Retinal pigment epithelial cell (primary cell): Measurements from ENCODE around the gene COIL.

Source experiments
- DNase-seq: peaks from one replicate; pipeline ENCODE4 v3.0.0-alpha.2; 2010; ENCODE audit warnings: low read depth
- H3K4me3 ChIP-seq: 2 replicates; pipeline ENCODE4 v1.5.1; 2011; ENCODE audit warnings: mild to moderate bottlenecking, low read length, control low read depth, moderate library complexity
- TF ChIP-seq, protein P1 (sequence below): conservative IDR thresholded peaks from 2 replicates; pipeline ENCODE4 v1.5.1; 2011; ENCODE audit warnings: low read depth, low read length, control low read depth, inconsistent platforms

Gene COIL

GRCh38 chr17:56977673-56978395, 17.0 kb upstream of the COIL start, which contains the start of gene SCPEP1:
TSS of gene SCPEP1 (plus strand) at chr17:56978131. CDS start at chr17:56978160, 29 bp downstream.
- DNase-seq, result no peak
- peak within 1 kb of the TSS; percentile 69 for H3K4me3 ChIP-seq
- TF ChIP-seq, protein P1, sequence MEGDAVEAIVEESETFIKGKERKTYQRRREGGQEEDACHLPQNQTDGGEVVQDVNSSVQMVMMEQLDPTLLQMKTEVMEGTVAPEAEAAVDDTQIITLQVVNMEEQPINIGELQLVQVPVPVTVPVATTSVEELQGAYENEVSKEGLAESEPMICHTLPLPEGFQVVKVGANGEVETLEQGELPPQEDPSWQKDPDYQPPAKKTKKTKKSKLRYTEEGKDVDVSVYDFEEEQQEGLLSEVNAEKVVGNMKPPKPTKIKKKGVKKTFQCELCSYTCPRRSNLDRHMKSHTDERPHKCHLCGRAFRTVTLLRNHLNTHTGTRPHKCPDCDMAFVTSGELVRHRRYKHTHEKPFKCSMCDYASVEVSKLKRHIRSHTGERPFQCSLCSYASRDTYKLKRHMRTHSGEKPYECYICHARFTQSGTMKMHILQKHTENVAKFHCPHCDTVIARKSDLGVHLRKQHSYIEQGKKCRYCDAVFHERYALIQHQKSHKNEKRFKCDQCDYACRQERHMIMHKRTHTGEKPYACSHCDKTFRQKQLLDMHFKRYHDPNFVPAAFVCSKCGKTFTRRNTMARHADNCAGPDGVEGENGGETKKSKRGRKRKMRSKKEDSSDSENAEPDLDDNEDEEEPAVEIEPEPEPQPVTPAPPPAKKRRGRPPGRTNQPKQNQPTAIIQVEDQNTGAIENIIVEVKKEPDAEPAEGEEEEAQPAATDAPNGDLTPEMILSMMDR, result no peak

DNA sequence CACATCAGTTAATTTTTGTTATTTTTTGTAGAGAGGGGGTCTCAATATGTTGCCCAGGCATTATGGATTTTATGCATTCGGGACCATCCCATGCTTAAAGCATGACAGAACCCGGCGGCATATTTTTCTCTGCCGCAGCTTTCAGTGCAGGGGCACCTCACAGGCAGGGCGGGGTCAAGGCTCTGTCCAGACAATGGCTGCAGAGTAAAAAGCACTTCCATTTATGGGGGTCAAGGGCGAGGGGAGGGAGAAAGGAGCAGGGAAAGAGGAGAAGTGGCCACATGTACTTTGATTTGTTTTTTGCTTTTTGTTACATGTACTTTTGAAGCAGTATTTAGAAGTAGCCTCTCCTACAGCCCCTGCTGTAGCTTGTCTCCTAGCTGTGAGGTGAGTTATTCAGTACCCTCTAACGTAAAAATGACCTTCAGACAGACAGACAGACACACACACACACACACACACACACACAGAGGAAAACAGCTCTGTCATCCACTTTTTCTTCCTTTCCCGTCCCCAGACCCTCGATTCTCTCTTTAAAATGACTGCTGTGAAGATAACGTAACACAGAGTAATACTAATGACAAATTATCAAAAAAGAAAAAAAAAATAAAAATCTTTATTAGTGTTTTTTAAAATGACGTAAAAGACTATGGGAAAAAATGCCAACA, 16.2 kb upstream of the COIL start:
- H3K4me3 ChIP-seq, result no peak overlapping the region
- TF ChIP-seq, protein P1, result no peak
- no peak for DNase-seq

- H3K4me3 ChIP-seq, result no peak overlapping the region
These were observed 14.8 kb upstream of the COIL start for GRCh38 chr17:56975656-56976055.

DNA sequence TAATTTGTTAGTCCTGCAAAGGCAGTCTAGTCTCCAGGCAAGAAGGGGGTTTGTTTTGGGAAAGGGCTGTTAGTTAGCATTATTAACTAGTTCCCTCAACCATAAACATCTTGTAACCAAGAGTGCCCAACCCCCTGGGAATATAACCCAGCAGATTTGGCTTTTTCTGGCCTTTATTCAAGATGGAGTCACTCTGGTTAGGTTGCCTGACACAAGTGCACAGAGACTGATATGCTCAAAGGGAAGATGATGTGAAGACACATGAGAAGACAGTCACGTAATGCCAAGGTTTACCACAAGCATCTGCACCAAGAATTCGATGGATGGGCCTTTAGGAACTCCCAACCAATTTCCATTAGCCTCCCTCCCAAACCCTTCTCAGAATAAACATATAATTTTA, 13.2 kb upstream of the COIL start:
- TF ChIP-seq, protein P1, result no peak
- H3K4me3 ChIP-seq, result no peak overlapping the region
- no peak for DNase-seq

More at GRCh38 chr17:56975656-56976055, 14.8 kb upstream of the COIL start:
- TF ChIP-seq, protein P1, result no peak
- DNase-seq, result no peak

- DNase-seq, result no peak
These were observed 12.7 kb upstream of the COIL start for GRCh38 chr17:56973520-56973919.

GRCh38 chr17:56972111-56972730, 11.4 kb upstream of the COIL start:
- no peak overlapping the region for H3K4me3 ChIP-seq
- TF ChIP-seq, protein P1, result no peak
- no peak for DNase-seq

More at GRCh38 chr17:56973520-56973919, 12.7 kb upstream of the COIL start:
- H3K4me3 ChIP-seq, result no peak overlapping the region
- TF ChIP-seq, protein P1, result no peak

DNA sequence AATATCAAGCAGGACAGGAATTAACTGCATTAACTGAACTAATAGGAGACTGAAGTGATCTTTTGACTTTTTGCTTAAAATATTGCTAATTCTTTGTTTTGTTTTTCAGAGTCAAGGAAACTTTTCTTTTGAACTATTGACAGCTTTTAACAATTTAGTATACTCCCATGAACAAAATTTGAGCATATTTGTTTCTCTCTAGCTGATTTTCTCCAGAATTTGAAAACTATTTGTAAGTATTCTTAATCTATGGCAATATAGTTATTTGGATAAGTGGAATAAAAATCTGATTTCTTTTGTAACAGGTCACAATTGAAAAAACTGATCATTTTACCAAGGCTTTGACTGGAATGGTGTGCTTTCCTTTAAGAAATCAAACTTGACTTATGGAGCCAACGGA, 10.1 kb upstream of the COIL start:
- H3K4me3 ChIP-seq, result no peak overlapping the region
- TF ChIP-seq, protein P1, result no peak
- no peak for DNase-seq
